Measurements from ENCODE around the gene SERPINB3.
"Not testable (repeated sequence)": the region's sequence is repeated elsewhere in the genome, so short reads cannot be mapped to it uniquely, and the experiment has no call there.

DNA sequence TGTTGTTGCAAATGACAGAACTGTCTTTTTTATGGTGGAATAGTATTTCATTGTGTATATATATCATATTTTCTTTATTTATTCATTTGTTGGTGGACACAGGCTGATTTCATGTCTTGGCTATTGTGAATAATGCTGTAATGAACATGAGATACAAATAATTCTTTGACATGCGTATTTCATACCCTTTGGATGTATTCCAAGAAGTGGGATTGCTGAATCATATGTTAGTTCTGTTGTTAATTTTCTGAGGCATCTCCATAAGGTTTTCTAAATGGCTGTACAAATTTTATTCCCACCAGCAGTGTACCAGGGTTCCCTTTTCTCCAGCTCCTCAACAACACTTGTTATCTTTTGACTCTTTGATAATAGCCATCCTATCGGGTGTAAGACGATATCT lies 11.4 kb downstream of the SERPINB3 start:
- not testable (repeated sequence) for TF ChIP-seq CTCF (IDR thresholded peaks at IDR 0.05); EZH2 (IDR thresholded peaks at IDR 0.05; ENCODE audit: borderline replicate concordance, insufficient read depth, low read depth, low read length, poor library complexity, severe bottlenecking)

Data from B cell (primary cell).